SU-DHL-6 (cell line): ENCODE measurements around the gene GRM3.

ENCODE experiments used
- EZH2phosphoT487 ChIP-seq: fragments of 200-600 bp; sonication (generic), shearing (Covaris generic); conservative IDR thresholded peaks from 2 replicates; pipeline ENCODE4 v1.6.1; 2018; ENCODE audit warnings: mild to moderate bottlenecking, antibody characterized with exemption, low read length, moderate library complexity, mixed read lengths
- TF ChIP-seq, protein P1 (sequence below): fragments of 200-600 bp; sonication (generic); IDR thresholded peaks from one replicate; pipeline ENCODE4 v1.5.1; 2017; ENCODE audit warnings: antibody characterized with exemption, mild to moderate bottlenecking, low read length, moderate library complexity; ENCODE audit not compliant: insufficient read depth, poor library complexity, severe bottlenecking

DNA sequence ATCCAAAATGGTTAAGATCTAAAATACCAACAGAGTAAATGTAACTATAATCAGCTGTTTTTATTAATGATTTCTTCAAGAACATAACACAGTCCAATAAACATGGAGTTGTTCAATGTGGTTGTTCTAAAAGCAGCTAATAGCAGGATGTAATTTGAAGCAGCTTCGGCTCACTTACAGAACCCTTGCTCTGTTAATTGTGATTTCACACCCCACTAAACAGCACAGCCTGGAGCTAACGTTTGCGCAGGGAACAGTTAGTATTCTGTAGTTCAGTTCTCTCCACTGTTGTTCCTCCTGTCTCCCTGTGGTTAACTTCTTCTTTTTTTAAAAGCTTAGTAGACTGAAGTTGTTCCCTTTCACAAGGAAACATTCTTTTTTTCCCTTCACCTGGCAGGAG, 104.0 kb downstream of the GRM3 start:
- TF ChIP-seq, protein P1, sequence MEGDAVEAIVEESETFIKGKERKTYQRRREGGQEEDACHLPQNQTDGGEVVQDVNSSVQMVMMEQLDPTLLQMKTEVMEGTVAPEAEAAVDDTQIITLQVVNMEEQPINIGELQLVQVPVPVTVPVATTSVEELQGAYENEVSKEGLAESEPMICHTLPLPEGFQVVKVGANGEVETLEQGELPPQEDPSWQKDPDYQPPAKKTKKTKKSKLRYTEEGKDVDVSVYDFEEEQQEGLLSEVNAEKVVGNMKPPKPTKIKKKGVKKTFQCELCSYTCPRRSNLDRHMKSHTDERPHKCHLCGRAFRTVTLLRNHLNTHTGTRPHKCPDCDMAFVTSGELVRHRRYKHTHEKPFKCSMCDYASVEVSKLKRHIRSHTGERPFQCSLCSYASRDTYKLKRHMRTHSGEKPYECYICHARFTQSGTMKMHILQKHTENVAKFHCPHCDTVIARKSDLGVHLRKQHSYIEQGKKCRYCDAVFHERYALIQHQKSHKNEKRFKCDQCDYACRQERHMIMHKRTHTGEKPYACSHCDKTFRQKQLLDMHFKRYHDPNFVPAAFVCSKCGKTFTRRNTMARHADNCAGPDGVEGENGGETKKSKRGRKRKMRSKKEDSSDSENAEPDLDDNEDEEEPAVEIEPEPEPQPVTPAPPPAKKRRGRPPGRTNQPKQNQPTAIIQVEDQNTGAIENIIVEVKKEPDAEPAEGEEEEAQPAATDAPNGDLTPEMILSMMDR, result no peak
- no peak for TF ChIP-seq EZH2phosphoT487
